Hindlimb muscle (tissue), 1 donor: ENCODE results near the gene SLC25A34. TPM values are rescaled to one million over a fixed set of nuclear protein-coding genes. Genes with fewer than 3 reads are reported as not detected.

Experiments
- DNase-seq: peaks from one replicate; pipeline ENCODE4 v3.0.0-alpha.2; 2013
- polyA plus RNA-seq: library from polyadenylated mRNA; unstranded; fragments of 120-200 nt; gene quantifications from one replicate; pipeline ENCODE4 v1.2.1, GENCODE V29; 2013; ENCODE audit not compliant: insufficient read length

The SLC25A34 gene
- polyA plus RNA-seq, 1 donor = 7.2 TPM

GRCh38 chr1:15714406-15715136 is 21.5 kb upstream of the SLC25A34 start:
- no peak for DNase-seq

DNA sequence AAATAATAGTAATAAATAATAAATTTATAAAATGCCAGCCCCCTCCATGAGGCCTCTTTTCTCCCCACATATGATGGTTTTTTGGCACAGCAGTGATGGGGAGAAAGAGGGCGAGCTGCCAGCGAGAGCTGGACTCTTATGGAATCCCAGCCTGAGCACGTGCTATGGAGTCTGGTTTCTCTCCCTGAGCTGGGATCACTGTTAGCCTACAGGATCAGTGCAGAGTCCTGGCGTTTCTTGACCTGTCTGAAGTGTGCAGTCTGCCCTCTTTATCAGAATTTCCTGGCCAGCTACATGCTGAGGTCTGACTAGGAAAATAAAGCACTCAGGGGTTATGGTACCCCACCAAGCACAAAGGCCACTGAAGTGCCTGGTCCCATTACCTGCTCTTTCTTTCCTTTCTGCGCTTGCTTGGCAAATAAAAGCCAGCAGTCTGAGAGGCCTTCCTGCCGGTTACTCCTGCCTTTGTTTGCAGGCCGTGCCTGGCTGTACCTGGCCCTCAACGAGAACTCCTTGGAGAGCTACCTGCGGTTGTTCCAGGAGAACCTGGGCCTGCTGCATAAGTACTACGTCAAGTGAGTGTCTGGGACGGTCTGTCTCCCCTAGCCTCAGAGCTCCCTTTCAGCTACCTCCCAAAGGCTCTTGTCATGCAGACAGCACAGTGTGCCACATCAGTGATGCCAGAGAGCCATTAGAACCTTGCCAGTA is 18.5 kb upstream of the SLC25A34 start:
- DNase-seq = no peak

DNA sequence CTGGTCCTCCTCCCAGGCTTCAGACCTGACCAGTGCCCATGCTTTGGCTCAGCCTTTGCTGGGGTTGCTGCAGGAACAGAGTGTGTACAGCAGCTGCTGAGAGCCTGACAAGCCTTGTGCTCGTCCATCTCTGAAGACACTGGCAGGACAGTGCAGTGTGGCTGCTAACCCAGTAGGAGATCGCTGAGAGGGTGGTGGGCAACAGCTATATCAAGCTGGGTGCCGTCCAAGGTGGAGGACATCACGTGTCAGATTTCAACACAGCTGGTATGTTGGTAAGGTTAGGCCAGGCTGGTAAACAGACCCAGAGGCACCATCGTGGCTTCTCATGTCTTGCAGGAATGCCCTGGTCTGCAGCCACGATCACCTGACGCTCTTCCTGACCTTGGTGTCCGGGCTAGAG is 17.9 kb upstream of the SLC25A34 start:
- no peak for DNase-seq

- no peak for DNase-seq
Observed at GRCh38 chr1:15719381-15720120, 16.5 kb upstream of the SLC25A34 start.

GRCh38 chr1:15720861-15721260 is 15.2 kb upstream of the SLC25A34 start:
- DNase-seq = no peak

DNA sequence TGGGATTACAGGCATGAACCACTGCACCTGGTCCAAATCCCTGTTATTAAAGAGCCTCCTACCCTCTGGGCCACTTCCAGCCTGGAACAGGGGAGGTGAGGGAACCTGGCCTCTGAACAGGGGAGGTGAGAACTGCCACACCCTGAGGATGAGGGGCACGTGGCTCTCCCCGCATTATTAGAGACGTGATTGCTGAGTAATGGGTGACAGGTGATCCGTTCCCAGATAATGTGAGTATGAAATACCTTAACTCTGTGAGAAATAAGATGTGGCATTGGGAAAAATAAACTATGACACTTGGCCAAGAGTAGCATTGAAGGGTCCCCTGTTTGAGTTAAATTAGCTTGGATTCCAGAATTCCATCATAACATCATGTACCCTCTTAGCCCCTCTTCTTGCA is 13.6 kb upstream of the SLC25A34 start:
- DNase-seq = no peak

GRCh38 chr1:15722836-15723532 is 13.1 kb upstream of the SLC25A34 start:
- DNase-seq = no peak

- no peak for DNase-seq
Observed at GRCh38 chr1:15723631-15724246, 12.3 kb upstream of the SLC25A34 start.

DNA sequence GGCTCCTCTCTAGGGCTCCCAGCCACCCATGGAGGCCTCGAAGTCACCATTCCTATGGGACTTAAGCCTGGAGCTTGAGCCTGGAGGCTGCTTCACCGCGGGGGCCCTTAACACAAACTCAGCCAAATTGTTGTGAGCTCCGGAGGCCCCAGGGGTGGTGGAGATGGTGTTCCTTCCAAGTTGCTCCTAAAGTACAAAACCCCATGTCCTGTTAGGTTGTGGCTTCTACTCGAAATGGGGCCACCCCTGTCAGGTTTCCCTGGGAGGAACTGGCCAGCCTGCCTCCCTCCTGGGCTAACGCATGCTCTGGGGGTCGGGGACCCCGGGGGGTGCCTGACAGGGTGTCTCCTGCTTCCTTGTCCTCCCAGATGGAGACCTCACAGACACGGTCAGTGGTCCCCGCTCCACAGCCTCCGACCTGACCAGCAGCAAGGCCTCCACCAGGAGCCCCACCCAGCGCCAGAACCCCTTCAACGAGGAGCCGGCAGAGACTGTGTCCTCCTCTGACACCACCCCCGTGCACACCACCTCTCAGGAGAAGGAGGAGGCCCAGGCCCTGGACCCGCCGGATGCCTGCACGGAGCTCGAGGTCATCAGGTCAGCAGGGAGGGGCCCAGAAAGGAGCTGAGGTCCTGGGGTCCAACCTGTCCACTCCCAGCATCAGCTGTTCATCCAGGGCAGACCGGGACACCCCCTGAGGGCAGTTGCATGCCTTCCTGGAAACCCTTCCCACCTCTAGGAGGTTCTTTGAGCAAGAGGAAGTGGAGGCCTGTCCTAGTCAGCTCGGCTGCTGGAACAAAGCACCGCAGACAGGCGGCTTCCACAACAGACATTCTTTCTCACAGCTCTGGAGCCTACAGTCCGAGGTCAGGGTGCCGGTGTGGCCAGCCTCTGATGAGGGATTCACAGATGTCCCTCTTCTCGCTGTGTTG is 10.8 kb upstream of the SLC25A34 start:
- DNase-seq = no peak

- no peak for DNase-seq
Observed at GRCh38 chr1:15726508-15726907, 9.6 kb upstream of the SLC25A34 start.

DNA sequence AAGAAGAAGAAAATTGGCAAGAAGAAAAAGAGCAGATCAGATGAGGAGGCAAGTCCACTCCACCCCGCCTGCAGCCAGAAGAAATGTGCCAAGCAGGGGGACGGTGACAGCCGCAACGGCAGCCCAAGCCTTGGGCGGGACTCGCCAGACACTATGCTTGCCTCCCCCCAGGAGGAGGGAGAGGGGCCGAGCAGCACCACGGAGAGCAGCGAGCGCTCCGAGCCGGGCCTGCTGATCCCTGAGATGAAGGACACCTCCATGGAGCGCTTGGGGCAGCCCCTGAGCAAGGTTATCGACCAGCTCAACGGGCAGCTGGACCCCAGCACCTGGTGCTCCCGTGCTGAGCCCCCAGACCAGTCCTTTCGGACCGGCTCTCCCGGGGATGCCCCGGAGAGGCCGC is 9.0 kb upstream of the SLC25A34 start:
- no peak for DNase-seq

- no peak for DNase-seq
Observed at GRCh38 chr1:15727424-15727823, 8.6 kb upstream of the SLC25A34 start.

DNA sequence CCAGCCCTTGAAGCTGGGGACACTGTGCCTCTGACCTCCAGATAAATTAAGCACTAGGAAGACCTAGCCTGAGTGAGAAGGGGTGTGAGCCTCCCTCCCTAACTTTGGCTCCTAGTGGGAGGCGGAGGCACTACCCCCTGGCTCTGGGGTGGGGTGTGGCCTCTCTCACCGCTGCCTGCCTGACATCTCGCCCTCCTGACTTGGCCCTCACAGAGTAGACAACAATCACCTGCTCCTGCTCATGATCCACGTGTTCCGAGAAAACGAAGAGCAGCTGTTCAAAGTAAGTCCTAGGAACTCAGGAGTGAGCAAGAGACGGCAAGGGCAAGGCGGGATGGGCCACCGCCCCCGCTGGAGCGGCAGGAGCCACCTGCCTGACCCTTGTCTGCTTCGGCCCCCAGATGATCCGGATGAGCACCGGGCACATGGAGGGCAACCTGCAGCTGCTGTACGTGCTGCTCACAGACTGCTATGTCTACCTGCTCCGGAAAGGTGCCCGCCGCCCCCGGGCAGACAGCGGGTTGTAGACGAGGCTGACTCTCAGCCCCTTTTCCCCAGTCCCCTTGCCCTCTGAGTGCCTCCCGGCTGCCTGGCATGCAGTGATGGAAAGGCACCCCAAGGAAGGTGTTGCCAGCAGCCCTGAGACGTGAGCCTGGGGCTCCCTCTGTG is 8.1 kb upstream of the SLC25A34 start:
- DNase-seq = no peak

GRCh38 chr1:15728937-15729657 is 7.0 kb upstream of the SLC25A34 start:
- no peak for DNase-seq

GRCh38 chr1:15730423-15730822 is 5.6 kb upstream of the SLC25A34 start:
- DNase-seq = no peak

DNA sequence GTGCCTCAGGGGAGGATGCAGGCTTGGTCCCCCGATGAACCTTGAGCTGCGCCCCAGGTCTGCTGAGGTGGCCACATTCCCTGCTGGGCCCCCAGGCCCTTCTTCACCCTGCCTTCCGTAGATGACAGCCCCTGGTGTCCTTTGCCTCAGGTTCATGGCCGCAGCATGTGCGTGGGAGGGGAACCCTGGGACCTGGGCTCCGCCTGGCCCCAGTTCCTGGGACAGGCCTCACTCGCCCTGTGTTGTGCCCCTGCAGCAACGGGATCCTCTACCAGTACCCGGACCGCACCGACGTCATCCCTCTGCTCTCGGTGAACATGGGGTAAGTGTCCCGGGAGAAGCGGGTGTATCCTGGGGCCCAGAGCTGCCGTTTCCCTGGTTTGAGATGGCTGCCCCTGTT is 5.1 kb upstream of the SLC25A34 start:
- DNase-seq = no peak

GRCh38 chr1:15731735-15732685 is 4.0 kb upstream of the SLC25A34 start:
- no peak for DNase-seq

DNA sequence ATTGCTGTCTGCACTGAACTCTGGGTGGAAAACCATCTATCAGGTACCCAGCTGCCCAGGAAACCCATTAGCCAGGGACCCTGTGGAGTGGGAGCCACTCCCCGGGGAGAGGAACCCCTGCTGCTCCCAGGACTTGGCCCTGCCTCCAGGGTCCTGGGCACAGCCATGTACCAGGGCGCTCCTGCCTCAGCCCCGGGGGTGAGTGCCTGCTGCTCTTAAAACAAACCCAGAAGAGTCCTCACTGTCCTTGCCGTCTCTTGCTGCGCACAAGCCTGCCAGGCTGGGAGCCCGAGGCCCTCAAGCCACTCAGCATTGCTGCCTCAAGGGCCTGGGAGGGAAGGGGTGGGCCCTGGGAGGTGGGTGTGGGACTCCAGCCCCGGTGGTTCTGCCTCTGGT is 3.4 kb upstream of the SLC25A34 start:
- DNase-seq = no peak

GRCh38 chr1:15733218-15733725 is 2.8 kb upstream of the SLC25A34 start:
- DNase-seq = no peak
